ENCODE data around the gene ZNF511. TPM values are rescaled to one million over a fixed set of nuclear protein-coding genes. Genes with fewer than 3 reads are reported as not detected.

Gene ZNF511
- polyA plus RNA-seq, 1 experiment = 32.9 TPM

DNA sequence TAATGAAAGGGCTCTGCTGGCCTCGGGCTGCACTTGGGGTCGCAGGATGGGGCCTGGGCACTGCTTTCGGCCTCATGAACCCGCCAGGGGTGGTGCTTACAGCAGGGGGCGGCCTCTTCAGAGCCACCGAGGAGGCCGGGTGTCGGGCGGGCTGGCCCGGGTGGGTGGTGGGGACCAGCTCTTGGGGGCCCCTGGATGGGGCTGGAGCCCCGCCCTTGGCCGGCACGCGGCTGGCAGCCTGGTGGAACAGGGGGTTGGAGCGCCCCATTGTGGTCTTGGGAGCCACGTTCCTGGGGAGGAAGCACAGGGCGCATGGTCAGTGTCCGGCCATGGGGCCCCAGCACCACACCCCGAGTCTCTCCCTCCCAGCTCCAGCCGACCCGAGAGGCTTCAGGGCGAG lies 40.9 kb upstream of the ZNF511 start:
- Histone ChIP-seq H3K36me3 (ENCODE audit: control insufficient read depth, insufficient read depth, low read length) (no peaks in the 10 kb centered on the region; the same call in 1 of the 2 replicates), H3K27me3 (ENCODE audit: control insufficient read depth, insufficient read depth, low read length) (no peaks in the 10 kb centered on the region), H3K4me3 (ENCODE audit: low read depth, low read length) (no peak overlapping the region)
- TF ChIP-seq, protein P1, sequence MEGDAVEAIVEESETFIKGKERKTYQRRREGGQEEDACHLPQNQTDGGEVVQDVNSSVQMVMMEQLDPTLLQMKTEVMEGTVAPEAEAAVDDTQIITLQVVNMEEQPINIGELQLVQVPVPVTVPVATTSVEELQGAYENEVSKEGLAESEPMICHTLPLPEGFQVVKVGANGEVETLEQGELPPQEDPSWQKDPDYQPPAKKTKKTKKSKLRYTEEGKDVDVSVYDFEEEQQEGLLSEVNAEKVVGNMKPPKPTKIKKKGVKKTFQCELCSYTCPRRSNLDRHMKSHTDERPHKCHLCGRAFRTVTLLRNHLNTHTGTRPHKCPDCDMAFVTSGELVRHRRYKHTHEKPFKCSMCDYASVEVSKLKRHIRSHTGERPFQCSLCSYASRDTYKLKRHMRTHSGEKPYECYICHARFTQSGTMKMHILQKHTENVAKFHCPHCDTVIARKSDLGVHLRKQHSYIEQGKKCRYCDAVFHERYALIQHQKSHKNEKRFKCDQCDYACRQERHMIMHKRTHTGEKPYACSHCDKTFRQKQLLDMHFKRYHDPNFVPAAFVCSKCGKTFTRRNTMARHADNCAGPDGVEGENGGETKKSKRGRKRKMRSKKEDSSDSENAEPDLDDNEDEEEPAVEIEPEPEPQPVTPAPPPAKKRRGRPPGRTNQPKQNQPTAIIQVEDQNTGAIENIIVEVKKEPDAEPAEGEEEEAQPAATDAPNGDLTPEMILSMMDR (IDR thresholded peaks at IDR 0.05; ENCODE audit: insufficient read depth, low read depth, low read length) = no peak
- POLR2A ChIA-PET = no interaction called here
- CTCF ChIA-PET = no interaction called here
- DNase-seq (ENCODE audit: low read depth) = no peak

DNA sequence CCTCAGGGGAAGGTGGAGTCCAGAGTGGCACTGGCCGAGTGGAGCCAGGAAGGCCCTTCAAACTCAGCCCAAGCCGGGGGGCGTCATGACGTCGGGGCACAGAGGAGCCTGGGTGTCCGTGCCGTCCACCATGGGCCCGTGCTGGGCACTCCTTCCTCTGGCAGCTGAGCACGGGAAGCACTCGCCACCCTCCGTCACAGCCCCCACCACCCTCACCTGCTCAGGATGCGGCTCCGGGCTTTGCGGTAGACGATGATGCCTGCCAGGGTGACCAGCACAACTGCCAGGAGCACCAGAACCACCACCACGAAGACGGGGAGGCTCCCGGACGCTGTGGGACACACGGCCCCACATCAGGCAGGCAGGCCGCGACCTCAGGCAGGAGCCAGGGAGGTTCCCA lies 40.2 kb upstream of the ZNF511 start:
- no peak overlapping the region for H3K4me3 ChIP-seq (ENCODE audit: low read depth, low read length)
- TF ChIP-seq, protein P1 (IDR thresholded peaks at IDR 0.05; ENCODE audit: insufficient read depth, low read depth, low read length) = no peak
- CTCF ChIA-PET = no interaction called here

DNA sequence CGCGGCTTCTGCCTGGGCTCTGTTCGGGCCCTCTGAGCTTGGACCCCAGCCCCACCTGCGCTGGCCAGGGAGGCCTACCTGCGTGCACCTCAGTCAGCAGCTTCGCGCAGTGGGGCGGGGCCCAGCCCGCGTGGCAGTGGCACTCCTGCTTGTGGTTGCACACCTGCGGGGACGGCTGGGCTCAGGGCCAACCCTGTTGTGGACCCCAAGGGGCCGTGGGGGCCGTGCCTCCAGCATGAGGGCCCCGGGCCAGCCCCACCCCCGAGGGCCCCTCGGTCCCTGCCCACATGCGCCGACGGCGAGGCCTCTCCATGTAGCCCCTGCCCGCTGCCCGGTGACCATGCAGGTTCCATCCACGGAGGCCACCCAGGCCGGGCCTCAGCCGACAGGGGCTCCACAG lies 39.3 kb upstream of the ZNF511 start:
- Histone ChIP-seq H3K4me3 (ENCODE audit: low read depth, low read length) (no peak overlapping the region), H3K27me3 (ENCODE audit: control insufficient read depth, insufficient read depth, low read length) (no peaks in the 10 kb centered on the region), H3K36me3 (ENCODE audit: control insufficient read depth, insufficient read depth, low read length) (no peaks in the 10 kb centered on the region; the same call in 1 of the 2 replicates)
- DNase-seq (ENCODE audit: low read depth) = no peak
- POLR2A ChIA-PET = no interaction called here
- CTCF ChIA-PET = no interaction called here
- TF ChIP-seq, protein P1 (IDR thresholded peaks at IDR 0.05; ENCODE audit: insufficient read depth, low read depth, low read length) = no peak

More for the DNA sequence above, 40.2 kb upstream of the ZNF511 start:
- DNase-seq (ENCODE audit: low read depth) = no peak
- POLR2A ChIA-PET = no interaction called here
- H3K27me3 ChIP-seq (ENCODE audit: control insufficient read depth, insufficient read depth, low read length) = no peaks in the 10 kb centered on the region
- H3K36me3 ChIP-seq (ENCODE audit: control insufficient read depth, insufficient read depth, low read length) = no peaks in the 10 kb centered on the region; the same call in 1 of the 2 replicates

DNA sequence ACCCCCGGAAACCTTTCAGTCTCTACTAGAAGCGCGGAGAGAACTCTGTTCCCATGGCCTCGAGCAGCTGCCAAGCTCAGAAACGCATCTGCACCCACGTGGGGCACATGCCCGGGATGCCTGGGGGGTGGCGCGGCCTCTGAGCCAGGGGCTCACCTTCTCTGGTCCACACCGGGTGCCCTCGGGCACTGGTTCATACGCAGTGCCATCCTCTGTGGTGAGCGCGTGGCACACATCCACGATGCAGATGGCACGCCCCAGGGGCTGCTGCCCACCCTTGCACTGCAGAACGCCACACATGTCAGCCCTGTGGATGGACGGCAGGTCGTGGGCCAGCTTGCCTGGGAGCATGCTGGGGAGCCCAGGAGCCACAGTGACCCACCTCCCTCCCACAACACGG lies 38.5 kb upstream of the ZNF511 start:
- ChIA-PET POLR2A (no interaction called here), CTCF (interaction anchor here (0.7 kb wide), 1 partner anchor 38 kb away, joined by 3 read pairs; no protein-coding TSS in a partner anchor)
- Histone ChIP-seq H3K36me3 (ENCODE audit: control insufficient read depth, insufficient read depth, low read length) (no peaks in the 10 kb centered on the region; the same call in 1 of the 2 replicates), H3K27me3 (ENCODE audit: control insufficient read depth, insufficient read depth, low read length) (no peaks in the 10 kb centered on the region), H3K4me3 (ENCODE audit: low read depth, low read length) (no peak overlapping the region)
- TF ChIP-seq, protein P1 (IDR thresholded peaks at IDR 0.05; ENCODE audit: insufficient read depth, low read depth, low read length) = no peak
- no peak for DNase-seq (ENCODE audit: low read depth)

DNA sequence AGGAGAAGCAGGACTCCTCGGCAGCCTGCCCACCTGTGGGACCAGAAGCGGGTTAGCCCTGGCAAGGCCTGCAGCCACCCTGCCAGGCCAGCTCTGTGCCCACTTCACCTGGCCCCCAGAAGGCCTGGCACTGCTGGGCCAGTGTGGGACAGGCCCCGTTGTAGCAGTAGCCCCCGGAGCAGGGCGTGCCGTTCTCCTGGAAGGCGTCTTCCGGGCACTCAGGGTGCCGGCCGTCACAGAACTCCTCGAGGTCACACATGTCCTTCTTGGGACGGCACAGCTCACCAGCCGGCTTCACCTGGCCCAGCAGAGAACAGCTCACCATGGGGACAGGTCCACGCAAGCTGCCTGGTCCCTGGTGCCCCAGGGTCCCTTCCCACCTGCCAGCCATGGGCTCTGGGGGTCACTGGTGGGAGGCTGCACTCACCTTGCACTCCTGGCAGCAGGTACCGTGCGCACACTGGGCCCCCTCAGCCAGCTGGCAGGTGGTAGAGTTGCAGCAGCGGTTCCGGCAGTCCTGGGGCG lies 37.9 kb upstream of the ZNF511 start:
- no peaks in the 10 kb centered on the region; the same call in 1 of the 2 replicates for H3K36me3 ChIP-seq (ENCODE audit: control insufficient read depth, insufficient read depth, low read length)
- no peak overlapping the region for H3K4me3 ChIP-seq (ENCODE audit: low read depth, low read length)
- DNase-seq (ENCODE audit: low read depth) = no peak
- TF ChIP-seq, protein P1 (IDR thresholded peaks at IDR 0.05; ENCODE audit: insufficient read depth, low read depth, low read length) = no peak
- ChIA-PET CTCF (interaction anchor here (0.7 kb wide), 1 partner anchor 37 kb away, joined by 3 read pairs; no protein-coding TSS in a partner anchor), POLR2A (no interaction called here)
- no peaks in the 10 kb centered on the region for H3K27me3 ChIP-seq (ENCODE audit: control insufficient read depth, insufficient read depth, low read length)

Measured in BJ (cell line).